ENCODE data around the gene PCMTD2. TPM values are rescaled to one million over a fixed set of nuclear protein-coding genes. Genes with fewer than 3 reads are reported as not detected.

Gene PCMTD2
- total RNA-seq, 1 donor from 2014 or later: 111 TPM

GRCh38 chr20:64216910-64217309 is 38.6 kb upstream of the PCMTD2 start:
- peaks cover 42% of the 10 kb centered on the region for H3K27me3 Mint-ChIP-seq (ENCODE audit: low read depth)

GRCh38 chr20:64217539-64218221 is 37.9 kb upstream of the PCMTD2 start:
- peaks cover 40% of the 10 kb centered on the region for H3K27me3 Mint-ChIP-seq (ENCODE audit: low read depth)
- H3K4me1 Mint-ChIP-seq: peaks cover 32% of the 10 kb centered on the region
- no peak overlapping the region for H3K27ac Mint-ChIP-seq
- H3K9me3 Mint-ChIP-seq: no peaks in the 10 kb centered on the region
- no peak for DNase-seq (ENCODE audit: low spot score in 2 of 2, unreplicated experiment in 2 of 2)
- no peak overlapping the region for H3K4me3 Mint-ChIP-seq
- H3K36me3 Mint-ChIP-seq: no peaks in the 10 kb centered on the region
- no peak for TF ChIP-seq CTCF (IDR thresholded peaks at IDR 0.05; ENCODE audit: unreplicated experiment)

More at GRCh38 chr20:64216910-64217309, 38.6 kb upstream of the PCMTD2 start:
- no peak overlapping the region for H3K4me3 Mint-ChIP-seq
- H3K27ac Mint-ChIP-seq: no peak overlapping the region
- no peak for TF ChIP-seq CTCF (IDR thresholded peaks at IDR 0.05; ENCODE audit: unreplicated experiment)
- H3K4me1 Mint-ChIP-seq: peaks cover 27% of the 10 kb centered on the region
- H3K9me3 Mint-ChIP-seq: no peaks in the 10 kb centered on the region
- DNase-seq (ENCODE audit: low spot score in 2 of 2, unreplicated experiment in 2 of 2): no peak
- no peaks in the 10 kb centered on the region for H3K36me3 Mint-ChIP-seq

GRCh38 chr20:64219202-64219601 is 36.3 kb upstream of the PCMTD2 start:
- DNase-seq (ENCODE audit: low spot score in 2 of 2, unreplicated experiment in 2 of 2): no peak
- Mint-ChIP-seq H3K27me3 (ENCODE audit: low read depth) (peaks cover 29% of the 10 kb centered on the region), H3K27ac (no peak overlapping the region), H3K4me3 (no peak overlapping the region), H3K9me3 (no peaks in the 10 kb centered on the region), H3K4me1 (peaks cover 40% of the 10 kb centered on the region), H3K36me3 (no peaks in the 10 kb centered on the region)
- no peak for TF ChIP-seq CTCF (IDR thresholded peaks at IDR 0.05; ENCODE audit: unreplicated experiment)

- Mint-ChIP-seq H3K9me3 (no peaks in the 10 kb centered on the region), H3K36me3 (no peaks in the 10 kb centered on the region)
- no peak for DNase-seq (ENCODE audit: low spot score in 2 of 2, unreplicated experiment in 2 of 2)
Observed at GRCh38 chr20:64219730-64220129, 35.8 kb upstream of the PCMTD2 start.

GRCh38 chr20:64220420-64220819 is 35.1 kb upstream of the PCMTD2 start:
- H3K36me3 Mint-ChIP-seq: no peaks in the 10 kb centered on the region
- H3K4me1 Mint-ChIP-seq: peaks cover 43% of the 10 kb centered on the region
- H3K27ac Mint-ChIP-seq: no peak overlapping the region
- no peak overlapping the region for H3K4me3 Mint-ChIP-seq
- H3K27me3 Mint-ChIP-seq (ENCODE audit: low read depth): peaks cover 19% of the 10 kb centered on the region
- H3K9me3 Mint-ChIP-seq: no peaks in the 10 kb centered on the region
- no peak for TF ChIP-seq CTCF (IDR thresholded peaks at IDR 0.05; ENCODE audit: unreplicated experiment)
- no peak for DNase-seq (ENCODE audit: low spot score in 2 of 2, unreplicated experiment in 2 of 2)

More at GRCh38 chr20:64219730-64220129, 35.8 kb upstream of the PCMTD2 start:
- Mint-ChIP-seq H3K4me3 (no peak overlapping the region), H3K27me3 (ENCODE audit: low read depth) (peaks cover 24% of the 10 kb centered on the region), H3K4me1 (peaks cover 41% of the 10 kb centered on the region), H3K27ac (no peak overlapping the region)
- TF ChIP-seq CTCF (IDR thresholded peaks at IDR 0.05; ENCODE audit: unreplicated experiment): no peak
